ENCODE results near the gene PLOD1. TPM values are rescaled to one million over a fixed set of nuclear protein-coding genes. Genes with fewer than 3 reads are reported as not detected.

PLOD1 gene
- total RNA-seq, 2 donors from 2014 or later = 71.5 to 81.8 TPM

DNA sequence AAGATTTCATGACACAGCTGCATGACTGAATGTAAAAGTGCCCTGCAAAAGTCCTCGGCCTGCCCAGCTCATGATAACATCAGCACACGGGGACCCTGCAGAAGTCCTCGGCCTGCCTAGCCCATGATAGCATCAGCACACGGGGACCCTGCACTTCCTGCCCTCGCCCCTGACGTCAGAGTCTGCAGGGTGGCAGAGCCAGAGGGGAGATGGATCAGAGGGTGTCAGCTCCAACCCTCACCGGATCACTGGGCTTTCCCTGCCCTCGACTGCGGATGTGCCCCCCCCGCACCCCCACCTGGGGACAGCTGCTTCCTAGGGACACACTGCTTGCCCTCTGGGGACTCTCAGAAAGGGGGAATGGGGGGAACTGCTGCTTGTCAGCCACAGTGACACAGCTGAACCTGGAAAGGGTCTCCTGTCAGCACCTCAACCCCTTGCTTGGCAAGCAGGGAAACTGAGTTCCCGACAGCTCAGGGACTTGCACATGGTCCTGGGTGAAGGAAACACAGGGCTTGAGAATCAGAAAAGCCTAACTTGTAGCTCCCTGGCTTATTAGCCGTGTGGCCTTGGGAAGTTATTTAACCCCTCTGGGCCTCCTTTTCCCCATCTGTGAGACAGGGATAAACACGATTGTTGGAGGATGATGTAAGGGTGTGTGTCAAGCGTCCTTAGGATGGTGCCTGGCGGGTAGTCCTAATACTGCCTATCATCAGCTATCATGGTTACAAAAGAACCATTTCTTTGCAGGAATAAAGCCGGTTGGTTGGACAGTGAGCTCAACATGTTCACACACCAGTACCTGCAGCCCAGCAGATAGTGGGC lies 76.4 kb downstream of the PLOD1 start:
- 94 to 95% methylated on average over 10 to 16 of the region's 16 CpGs for WGBS, 2 experiments (ENCODE audit: insufficient coverage in 1 of 2, insufficient read length in 1 of 2)
- H3K9ac ChIP-seq (ENCODE audit: extremely low read depth, low read length, poor library complexity, severe bottlenecking) = no peak overlapping the region
- H3K27me3 Mint-ChIP-seq (ENCODE audit: insufficient read depth) = no peaks in the 10 kb centered on the region
- H3K36me3 Mint-ChIP-seq (ENCODE audit: low read depth) = peaks cover 73% of the 10 kb centered on the region
- H3K4me1 ChIP-seq (ENCODE audit: control insufficient read depth, insufficient read depth, low read length) = no peaks in the 10 kb centered on the region
- H3K4me3 ChIP-seq (ENCODE audit: low read length) = no peak overlapping the region
- H3K27ac Mint-ChIP-seq = no peak overlapping the region
- no peak for DNase-seq
- H3K4me1 Mint-ChIP-seq = peaks cover 5% of the 10 kb centered on the region
- no peak overlapping the region for H3K4me3 Mint-ChIP-seq
- peaks cover 59% of the 10 kb centered on the region for H3K36me3 ChIP-seq (ENCODE audit: control insufficient read depth, insufficient read depth, low read length)
- no peaks in the 10 kb centered on the region for H3K27me3 ChIP-seq (ENCODE audit: control insufficient read depth, insufficient read depth, low read length, poor library complexity, severe bottlenecking)
- H3K9me3 Mint-ChIP-seq = peaks cover 20% of the 10 kb centered on the region
- TF ChIP-seq CTCF (conservative IDR thresholded peaks at IDR 0.05) = no peak
- peaks cover 4% of the 10 kb centered on the region for H3K9me3 ChIP-seq (ENCODE audit: control insufficient read depth, low read length)
- H3K27ac ChIP-seq (ENCODE audit: low read depth, low read length) = no peak overlapping the region

- no peak overlapping the region for H3K27ac Mint-ChIP-seq
- Histone ChIP-seq H3K9me3 (ENCODE audit: control insufficient read depth, low read length) (peaks cover 4% of the 10 kb centered on the region), H3K27me3 (ENCODE audit: control insufficient read depth, insufficient read depth, low read length, poor library complexity, severe bottlenecking) (no peaks in the 10 kb centered on the region), H3K9ac (ENCODE audit: extremely low read depth, low read length, poor library complexity, severe bottlenecking) (no peak overlapping the region), H3K4me1 (ENCODE audit: control insufficient read depth, insufficient read depth, low read length) (no peaks in the 10 kb centered on the region), H3K36me3 (ENCODE audit: control insufficient read depth, insufficient read depth, low read length) (peaks cover 49% of the 10 kb centered on the region), H3K4me3 (ENCODE audit: low read length) (no peak overlapping the region), H3K27ac (ENCODE audit: low read depth, low read length) (no peak overlapping the region)
- H3K4me1 Mint-ChIP-seq = peaks cover 5% of the 10 kb centered on the region
- H3K9me3 Mint-ChIP-seq = peaks cover 20% of the 10 kb centered on the region
- DNase-seq = no peak
- no peaks in the 10 kb centered on the region for H3K27me3 Mint-ChIP-seq (ENCODE audit: insufficient read depth)
- WGBS, 2 experiments (ENCODE audit: insufficient coverage in 1 of 2, insufficient read length in 1 of 2) = 91 to 94% methylated on average over 3 to 4 of the region's 4 CpGs
- no peak overlapping the region for H3K4me3 Mint-ChIP-seq
- peaks cover 66% of the 10 kb centered on the region for H3K36me3 Mint-ChIP-seq (ENCODE audit: low read depth)
- TF ChIP-seq CTCF (conservative IDR thresholded peaks at IDR 0.05) = no peak
Observed at GRCh38 chr1:12011998-12012397, 77.5 kb downstream of the PLOD1 start.

GRCh38 chr1:12012560-12013316 lies 78.2 kb downstream of the PLOD1 start:
- peaks cover 15% of the 10 kb centered on the region for H3K9me3 Mint-ChIP-seq
- H3K4me3 Mint-ChIP-seq = no peak overlapping the region
- Histone ChIP-seq H3K27me3 (ENCODE audit: control insufficient read depth, insufficient read depth, low read length, poor library complexity, severe bottlenecking) (no peaks in the 10 kb centered on the region), H3K27ac (ENCODE audit: low read depth, low read length) (no peak overlapping the region), H3K4me3 (ENCODE audit: low read length) (no peak overlapping the region), H3K36me3 (ENCODE audit: control insufficient read depth, insufficient read depth, low read length) (peaks cover 42% of the 10 kb centered on the region), H3K4me1 (ENCODE audit: control insufficient read depth, insufficient read depth, low read length) (no peaks in the 10 kb centered on the region), H3K9me3 (ENCODE audit: control insufficient read depth, low read length) (no peaks in the 10 kb centered on the region), H3K9ac (ENCODE audit: extremely low read depth, low read length, poor library complexity, severe bottlenecking) (no peak overlapping the region)
- H3K4me1 Mint-ChIP-seq = peaks cover under 1% of the 10 kb centered on the region
- H3K27ac Mint-ChIP-seq = no peak overlapping the region
- H3K27me3 Mint-ChIP-seq (ENCODE audit: insufficient read depth) = no peaks in the 10 kb centered on the region
- no peak for TF ChIP-seq CTCF (conservative IDR thresholded peaks at IDR 0.05)
- DNase-seq = no peak
- WGBS, 2 experiments (ENCODE audit: insufficient coverage in 1 of 2, insufficient read length in 1 of 2) = 95 to 97% methylated on average over 2 to 8 of the region's 8 CpGs
- peaks cover 59% of the 10 kb centered on the region for H3K36me3 Mint-ChIP-seq (ENCODE audit: low read depth)

All from endodermal cell (in vitro differentiated cells).